Measurements from ENCODE around the gene OR6P1.

Gene OR6P1

DNA sequence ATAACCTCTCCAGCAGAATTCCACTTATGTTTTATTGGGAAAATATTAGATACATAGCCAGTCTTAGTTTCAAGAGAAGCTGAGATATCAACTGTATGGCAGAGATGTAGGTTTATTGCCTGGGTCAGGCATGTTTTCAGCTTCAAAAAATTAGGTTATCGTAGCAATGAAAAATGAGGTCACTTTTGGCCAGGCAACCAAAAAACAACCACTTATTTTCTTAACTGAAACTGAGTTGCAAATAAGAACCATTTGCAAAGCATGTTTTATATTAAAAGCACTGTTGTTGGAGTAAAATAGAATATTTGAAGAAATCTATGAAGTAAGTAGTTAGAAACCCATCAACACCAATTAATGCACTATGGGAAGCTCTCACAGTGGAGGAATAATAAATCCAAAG lies 10.7 kb downstream of the OR6P1 start:
- ChIA-PET CTCF (no interaction called here), POLR2A (no interaction called here)
- TF ChIP-seq FOXA1 (IDR thresholded peaks at IDR 0.05) (no peak), NFRKB (IDR thresholded peaks at IDR 0.05) (no peak), FOXM1 (IDR thresholded peaks at IDR 0.05; ENCODE audit: borderline replicate concordance) (no peak), L3MBTL2 (conservative IDR thresholded peaks at IDR 0.05) (no peak), ARNT (IDR thresholded peaks at IDR 0.05) (no peak), ELF4 (IDR thresholded peaks at IDR 0.05) (no peak), SP1 (IDR thresholded peaks at IDR 0.05) (no peak), HDGF (IDR thresholded peaks at IDR 0.05; ENCODE audit: borderline replicate concordance) (no peak), CTBP1 (IDR thresholded peaks at IDR 0.05; ENCODE audit: borderline replicate concordance) (no peak), ZNF384 (IDR thresholded peaks at IDR 0.05) (no peak), BHLHE40 (IDR thresholded peaks at IDR 0.05; ENCODE audit: borderline replicate concordance) (no peak), SUZ12 (IDR thresholded peaks at IDR 0.05) (no peak), FOXK2 (IDR thresholded peaks at IDR 0.05) (no peak), TARDBP (IDR thresholded peaks at IDR 0.05) (no peak), LEF1 (IDR thresholded peaks at IDR 0.05; ENCODE audit: borderline replicate concordance) (no peak)
- TF ChIP-seq, protein P1, sequence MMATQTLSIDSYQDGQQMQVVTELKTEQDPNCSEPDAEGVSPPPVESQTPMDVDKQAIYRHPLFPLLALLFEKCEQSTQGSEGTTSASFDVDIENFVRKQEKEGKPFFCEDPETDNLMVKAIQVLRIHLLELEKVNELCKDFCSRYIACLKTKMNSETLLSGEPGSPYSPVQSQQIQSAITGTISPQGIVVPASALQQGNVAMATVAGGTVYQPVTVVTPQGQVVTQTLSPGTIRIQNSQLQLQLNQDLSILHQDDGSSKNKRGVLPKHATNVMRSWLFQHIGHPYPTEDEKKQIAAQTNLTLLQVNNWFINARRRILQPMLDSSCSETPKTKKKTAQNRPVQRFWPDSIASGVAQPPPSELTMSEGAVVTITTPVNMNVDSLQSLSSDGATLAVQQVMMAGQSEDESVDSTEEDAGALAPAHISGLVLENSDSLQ (IDR thresholded peaks at IDR 0.05): no peak
- no peak for DNase-seq (ENCODE audit: extremely low spot score)

DNA sequence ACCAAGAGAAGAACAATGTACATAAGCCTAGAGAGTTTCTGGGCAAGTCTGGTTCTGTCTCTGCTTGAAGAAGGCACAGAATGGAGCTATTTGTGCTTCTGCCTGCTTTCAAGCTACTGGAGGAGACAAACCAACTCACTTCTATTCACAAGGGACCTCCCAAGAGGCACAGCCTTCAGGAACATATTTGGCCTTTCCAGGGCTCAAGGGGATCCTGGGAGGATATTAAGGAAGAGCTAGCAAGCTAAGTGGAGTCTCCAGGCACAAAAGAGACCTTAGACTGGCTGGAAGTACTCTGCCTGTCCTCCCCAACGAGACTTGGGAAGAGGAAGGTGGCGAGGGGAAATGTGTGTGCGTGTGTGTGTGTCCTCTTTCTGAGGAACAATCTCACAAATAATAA lies 16.0 kb downstream of the OR6P1 start, which contains the start of gene OR6Y1:
OR6Y1 (minus strand) TSS at position 54 of the 400 bp plus-strand sequence. CDS start 6,300 bp downstream, outside the sequence.
- DNase-seq (ENCODE audit: extremely low spot score): no peak
- CTCF ChIA-PET: no interaction called here
- TF ChIP-seq SP1 (IDR thresholded peaks at IDR 0.05) (no peak), FOXK2 (IDR thresholded peaks at IDR 0.05) (no peak), L3MBTL2 (conservative IDR thresholded peaks at IDR 0.05) (no peak), FOXM1 (IDR thresholded peaks at IDR 0.05; ENCODE audit: borderline replicate concordance) (no peak), ARNT (IDR thresholded peaks at IDR 0.05) (no peak), SUZ12 (IDR thresholded peaks at IDR 0.05) (no peak), LEF1 (IDR thresholded peaks at IDR 0.05; ENCODE audit: borderline replicate concordance) (no peak), TARDBP (IDR thresholded peaks at IDR 0.05) (no peak), ZNF384 (IDR thresholded peaks at IDR 0.05) (no peak), FOXA1 (IDR thresholded peaks at IDR 0.05) (no peak), BHLHE40 (IDR thresholded peaks at IDR 0.05; ENCODE audit: borderline replicate concordance) (no peak), CTBP1 (IDR thresholded peaks at IDR 0.05; ENCODE audit: borderline replicate concordance) (no peak), ELF4 (IDR thresholded peaks at IDR 0.05) (no peak), NFRKB (IDR thresholded peaks at IDR 0.05) (no peak), HDGF (IDR thresholded peaks at IDR 0.05; ENCODE audit: borderline replicate concordance) (no peak)
- TF ChIP-seq, protein P1 (IDR thresholded peaks at IDR 0.05): no peak
- POLR2A ChIA-PET: no interaction called here

DNA sequence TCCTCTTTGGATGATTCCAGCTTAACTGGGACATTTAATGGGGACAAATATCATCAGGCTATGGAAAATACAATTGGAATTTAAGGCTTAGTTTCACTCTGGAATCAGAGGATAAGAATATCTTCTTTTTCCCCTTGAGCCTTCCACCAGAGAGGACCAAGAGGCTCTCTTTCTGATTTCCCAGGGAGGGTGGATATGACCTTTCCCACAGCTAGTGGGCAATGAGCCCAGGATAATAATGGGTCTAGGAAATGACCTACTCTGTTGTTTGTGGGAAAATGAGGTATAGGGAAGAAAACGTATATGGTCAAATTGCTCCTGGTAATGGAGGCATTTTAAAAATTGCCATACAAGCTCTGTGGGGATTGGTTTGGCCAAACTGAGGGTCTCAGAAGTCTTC lies 18.1 kb downstream of the OR6P1 start:
- no peak for TF ChIP-seq LEF1 (IDR thresholded peaks at IDR 0.05; ENCODE audit: borderline replicate concordance)
- TF ChIP-seq L3MBTL2 (conservative IDR thresholded peaks at IDR 0.05): no peak
- no peak for TF ChIP-seq FOXM1 (IDR thresholded peaks at IDR 0.05; ENCODE audit: borderline replicate concordance)
- TF ChIP-seq CTBP1 (IDR thresholded peaks at IDR 0.05; ENCODE audit: borderline replicate concordance): no peak
- TF ChIP-seq HDGF (IDR thresholded peaks at IDR 0.05; ENCODE audit: borderline replicate concordance): no peak
- no peak for TF ChIP-seq ZNF384 (IDR thresholded peaks at IDR 0.05)
- TF ChIP-seq SP1 (IDR thresholded peaks at IDR 0.05): no peak
- TF ChIP-seq NFRKB (IDR thresholded peaks at IDR 0.05): no peak
- no peak for TF ChIP-seq ELF4 (IDR thresholded peaks at IDR 0.05)
- no peak for DNase-seq (ENCODE audit: extremely low spot score)
- POLR2A ChIA-PET: no interaction called here
- CTCF ChIA-PET: no interaction called here

DNA sequence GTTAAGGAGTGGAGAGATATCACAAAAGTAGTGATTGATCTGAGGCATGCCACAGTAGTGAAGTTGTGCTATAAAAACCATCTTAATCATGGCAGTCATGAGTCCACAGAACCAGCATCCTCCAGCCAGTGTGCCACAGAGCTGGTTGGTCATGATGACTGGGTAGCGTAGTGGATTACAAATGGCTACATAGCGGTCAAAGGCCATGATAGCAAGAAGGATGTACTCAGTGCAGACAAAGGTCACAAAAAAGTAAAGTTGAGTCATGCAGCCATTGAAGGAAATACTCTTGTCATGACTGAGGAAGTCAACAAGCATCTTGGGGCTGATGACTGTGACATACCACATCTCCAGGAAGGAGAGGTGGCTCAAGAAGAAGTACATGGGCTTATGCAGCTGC lies 22.8 kb downstream of the OR6P1 start:
- ChIA-PET CTCF (no interaction called here), POLR2A (no interaction called here)
- TF ChIP-seq FOXA1 (IDR thresholded peaks at IDR 0.05) (no peak), FOXK2 (IDR thresholded peaks at IDR 0.05) (no peak), LEF1 (IDR thresholded peaks at IDR 0.05; ENCODE audit: borderline replicate concordance) (no peak), HDGF (IDR thresholded peaks at IDR 0.05; ENCODE audit: borderline replicate concordance) (no peak), L3MBTL2 (conservative IDR thresholded peaks at IDR 0.05) (no peak), FOXM1 (IDR thresholded peaks at IDR 0.05; ENCODE audit: borderline replicate concordance) (no peak), ARNT (IDR thresholded peaks at IDR 0.05) (no peak), BHLHE40 (IDR thresholded peaks at IDR 0.05; ENCODE audit: borderline replicate concordance) (no peak), TARDBP (IDR thresholded peaks at IDR 0.05) (no peak), SUZ12 (IDR thresholded peaks at IDR 0.05) (no peak)
- no peak for DNase-seq (ENCODE audit: extremely low spot score)

DNA sequence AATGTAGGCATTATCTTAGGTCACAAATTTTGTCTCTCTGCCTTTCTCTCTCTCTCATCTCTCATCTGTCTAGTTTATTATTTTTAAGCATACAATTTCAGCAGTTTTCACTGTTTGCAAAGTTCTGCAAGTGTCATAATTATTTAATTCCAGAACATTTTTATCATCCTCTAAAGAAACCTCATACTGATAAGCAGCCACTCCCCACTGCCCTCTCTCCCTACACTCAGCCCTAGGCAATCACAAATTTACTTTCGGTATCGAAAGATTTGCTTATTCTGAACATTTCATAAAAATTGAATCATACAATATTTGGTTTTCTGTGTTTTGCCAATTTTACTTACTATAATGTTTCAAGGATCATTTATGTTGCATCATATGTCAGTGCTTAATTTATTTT lies 32.8 kb downstream of the OR6P1 start:
- TF ChIP-seq, protein P1 (IDR thresholded peaks at IDR 0.05): no peak
- TF ChIP-seq SP1 (IDR thresholded peaks at IDR 0.05) (no peak), BHLHE40 (IDR thresholded peaks at IDR 0.05; ENCODE audit: borderline replicate concordance) (no peak), ELF4 (IDR thresholded peaks at IDR 0.05) (no peak)
- ChIA-PET POLR2A (no interaction called here), CTCF (no interaction called here)
- DNase-seq (ENCODE audit: extremely low spot score): no peak

DNA sequence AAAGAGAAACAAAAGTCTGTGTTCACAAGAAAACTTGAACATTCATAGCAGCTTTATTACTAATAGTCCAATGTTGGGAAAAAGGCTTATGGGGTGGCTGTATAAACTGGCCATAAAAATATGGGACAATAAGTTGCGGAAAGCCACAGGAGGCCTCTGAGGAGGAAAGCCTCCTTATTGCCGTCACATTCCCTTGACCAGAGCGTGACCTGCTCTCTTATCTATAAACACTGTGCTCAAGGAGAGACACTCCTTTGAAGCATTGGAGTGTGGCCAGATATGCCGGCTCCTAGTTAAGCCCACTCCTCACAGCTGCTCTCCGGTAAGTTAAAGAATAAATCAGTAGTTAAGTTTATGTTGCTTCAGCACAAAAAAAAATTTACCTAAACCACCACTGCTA lies 35.9 kb downstream of the OR6P1 start:
- TF ChIP-seq LEF1 (IDR thresholded peaks at IDR 0.05; ENCODE audit: borderline replicate concordance) (no peak), TARDBP (IDR thresholded peaks at IDR 0.05) (no peak), L3MBTL2 (conservative IDR thresholded peaks at IDR 0.05) (no peak), ZNF384 (IDR thresholded peaks at IDR 0.05) (no peak), FOXA1 (IDR thresholded peaks at IDR 0.05) (no peak), ELF4 (IDR thresholded peaks at IDR 0.05) (no peak), SUZ12 (IDR thresholded peaks at IDR 0.05) (no peak), FOXM1 (IDR thresholded peaks at IDR 0.05; ENCODE audit: borderline replicate concordance) (no peak), ARNT (IDR thresholded peaks at IDR 0.05) (no peak), NFRKB (IDR thresholded peaks at IDR 0.05) (no peak)
- TF ChIP-seq, protein P1 (IDR thresholded peaks at IDR 0.05): no peak
- DNase-seq (ENCODE audit: extremely low spot score): no peak
- POLR2A ChIA-PET: no interaction called here
- CTCF ChIA-PET: no interaction called here
